Stimulated activated CD8-positive, alpha-beta memory T cell treated with anti-CD3 and anti-CD28 coated beads, Interleukin-12 subunit alpha, Interleukin-12 subunit beta, amount 100 ng/mL, for 4 hours (primary cell): ENCODE measurements around the gene CST6.
A peak's percentile ranks its signal among the peaks of the same experiment; 100 is the strongest.

Source experiments
- DNase-seq: peaks from one replicate; pipeline ENCODE4 v3.0.0-alpha.2; 2020; ENCODE audit warnings: low read depth

The CST6 gene

DNA sequence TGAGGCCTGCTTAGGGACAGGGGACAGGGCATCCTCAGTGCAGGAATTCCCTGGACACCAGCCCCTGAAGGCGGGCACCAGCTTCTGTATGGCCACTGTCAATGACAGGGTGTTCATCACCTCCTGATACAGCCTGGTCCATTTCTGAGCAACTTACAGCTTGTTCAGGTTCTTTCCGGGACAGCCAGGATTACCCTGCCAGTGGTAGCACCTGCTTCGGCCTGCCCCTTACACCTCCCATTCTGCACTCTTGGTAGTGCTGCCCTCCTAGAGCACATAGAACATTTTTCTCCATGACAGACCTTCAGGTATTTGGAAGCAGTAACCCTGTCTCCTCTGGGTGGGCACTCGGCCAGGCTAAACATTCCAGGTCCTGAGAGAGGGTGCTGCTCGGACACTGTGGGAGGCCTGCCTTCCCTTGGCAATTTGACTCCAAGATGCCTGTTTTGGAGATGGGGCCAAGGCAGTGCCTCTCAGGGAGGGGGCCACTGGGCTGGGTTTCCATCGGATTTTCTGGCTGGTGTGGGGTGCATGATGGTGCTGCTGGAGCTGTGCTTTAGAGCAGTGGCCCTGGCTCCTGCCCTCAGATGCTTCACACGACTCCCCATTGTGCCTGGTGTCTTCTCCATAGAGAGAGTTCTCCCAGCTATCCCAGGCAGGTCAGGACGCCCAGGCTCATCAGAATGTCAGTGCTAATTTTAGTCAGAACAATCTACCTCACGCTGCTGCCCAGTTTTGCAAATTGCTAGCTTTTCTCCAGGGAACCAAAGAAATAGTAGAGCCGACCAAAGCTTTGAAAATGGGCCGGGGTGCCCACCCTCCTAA is 35.9 kb downstream of the CST6 start:
- DNase-seq, result no peak

DNA sequence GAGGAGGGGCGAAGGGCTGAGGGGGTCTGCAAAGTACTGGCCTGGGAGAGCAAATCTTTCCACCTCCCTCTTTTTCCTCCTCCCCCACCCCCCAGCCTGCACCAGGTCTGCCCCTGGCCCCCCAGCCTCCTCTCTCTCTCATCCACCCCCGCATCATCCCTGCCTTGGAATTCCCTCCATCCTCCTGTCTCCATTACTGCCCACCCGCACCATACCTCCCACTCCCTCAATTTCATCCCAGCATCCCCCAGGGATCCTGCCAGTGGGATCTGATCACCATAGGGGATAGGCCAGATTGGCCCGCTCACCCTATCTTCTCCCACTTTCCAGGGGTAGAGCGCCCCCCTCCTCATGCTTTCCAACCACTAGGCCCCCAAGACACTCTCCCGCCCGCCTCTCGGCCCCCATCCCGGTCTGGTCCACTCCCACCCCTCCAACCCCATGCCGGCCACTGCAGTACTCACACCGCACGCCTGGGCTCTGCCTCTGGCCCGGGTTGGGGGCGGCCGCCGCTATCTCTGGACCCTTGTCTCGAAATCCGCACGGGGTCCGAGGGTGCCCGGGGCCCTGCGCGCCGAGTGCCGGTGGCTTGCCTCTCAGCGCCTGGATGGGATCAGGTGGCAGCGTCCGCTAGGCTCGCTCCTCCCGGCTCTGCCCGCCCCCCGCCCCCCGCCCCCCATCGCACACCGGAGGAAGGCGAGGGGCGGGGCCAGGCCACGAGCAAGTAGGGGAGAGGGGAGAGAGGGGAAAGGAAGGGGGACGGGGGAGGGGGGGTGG is 36.9 kb downstream of the CST6 start, which contains the start of gene GAL3ST3:
Gene GAL3ST3, minus strand, starts transcription at position 615 of the 777 bp plus-strand sequence. CDS start 3,746 bp downstream, outside the sequence.
- no peak for DNase-seq

DNA sequence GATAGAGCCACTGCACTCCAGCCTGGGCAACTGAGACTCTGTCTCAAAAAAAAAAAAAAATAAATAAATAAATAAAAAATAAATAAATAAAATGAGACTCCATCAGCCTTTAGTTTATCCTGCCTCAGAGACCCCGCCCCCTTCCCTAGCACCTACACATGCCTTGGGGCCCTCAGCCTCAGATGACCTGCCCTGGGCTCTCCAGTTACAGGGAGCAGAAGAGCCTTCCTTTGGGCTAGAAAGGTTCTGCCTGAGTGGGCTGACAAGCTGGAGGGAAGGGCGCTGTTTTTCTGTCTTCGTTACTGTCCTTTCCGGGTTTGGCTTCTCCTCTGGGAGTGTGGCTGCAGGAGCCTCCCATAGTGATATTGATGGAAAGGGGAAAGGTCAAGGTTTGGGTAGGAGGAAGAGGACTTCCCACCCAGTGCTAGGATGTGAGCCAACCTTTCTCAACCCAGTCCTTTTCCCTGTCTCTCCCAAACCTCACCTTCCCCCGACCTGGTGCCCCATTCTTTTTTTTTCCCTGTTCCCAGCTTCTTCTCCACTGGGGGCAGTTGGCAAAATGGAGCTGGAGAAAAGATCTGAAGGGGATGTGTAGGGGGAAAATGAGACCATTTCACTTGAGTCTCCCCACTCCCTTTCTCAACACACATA is 38.9 kb downstream of the CST6 start:
- no peak for DNase-seq

DNA sequence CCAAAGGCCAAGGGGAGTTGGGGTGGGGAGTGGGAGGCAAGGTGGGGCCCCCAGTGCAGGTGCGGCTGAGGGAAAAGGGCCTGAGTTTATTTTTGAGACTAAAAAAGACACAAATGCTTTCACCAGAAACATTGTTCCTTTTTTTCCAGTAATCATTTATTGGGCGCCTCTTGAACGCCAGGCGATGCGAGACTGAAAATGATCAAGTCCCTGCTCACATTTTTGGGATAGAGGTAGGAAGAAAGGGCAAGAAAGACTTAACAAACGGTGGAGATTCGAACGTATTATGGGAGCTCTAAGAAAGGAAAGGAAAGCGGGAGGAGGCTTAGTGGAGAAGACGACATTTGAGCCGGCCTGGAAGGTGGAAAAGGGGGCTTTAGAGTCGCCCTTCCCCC is 39.6 kb downstream of the CST6 start:
- DNase-seq, result no peak

DNA sequence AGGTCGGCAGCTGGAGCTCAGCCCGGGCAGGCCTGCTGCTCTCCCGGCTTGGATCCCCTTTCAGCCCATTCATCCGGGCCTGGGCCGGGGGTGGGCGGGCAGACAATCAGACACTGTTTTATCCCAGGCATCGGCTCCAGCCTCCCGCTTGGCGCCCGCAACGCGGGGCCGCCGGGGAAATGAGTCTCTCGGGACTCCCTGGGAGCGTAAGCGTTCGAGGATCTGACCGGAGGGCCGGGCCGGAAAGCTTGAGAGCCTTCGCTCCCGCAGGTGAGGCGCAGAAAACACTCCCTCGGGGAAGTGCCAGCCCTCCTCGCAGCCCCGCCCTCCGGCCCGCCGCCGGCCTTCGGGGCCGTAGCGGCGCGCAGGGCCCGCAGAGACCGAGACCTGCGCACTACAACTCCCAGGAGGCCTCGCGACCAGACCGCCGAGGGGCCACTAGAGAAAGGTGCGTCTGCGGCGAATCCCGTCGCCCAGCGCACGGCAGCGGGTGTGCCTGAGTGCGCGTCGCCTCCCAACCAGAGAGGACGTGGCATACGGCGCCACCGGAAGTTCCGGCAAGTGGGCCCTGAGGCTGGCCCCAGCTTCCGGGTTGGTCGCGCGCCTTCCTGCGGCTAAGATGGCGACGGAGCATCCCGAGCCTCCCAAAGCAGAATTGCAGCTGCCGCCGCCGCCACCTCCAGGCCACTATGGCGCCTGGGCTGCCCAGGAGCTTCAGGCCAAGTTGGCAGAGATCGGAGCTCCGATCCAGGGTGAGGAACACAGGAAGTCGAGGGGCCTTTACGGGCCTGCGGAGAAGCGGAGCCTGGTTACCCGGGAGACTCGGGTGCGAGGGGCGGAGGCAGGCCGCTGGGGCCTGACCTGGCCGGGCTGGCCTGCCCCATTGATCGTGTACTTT is 40.2 kb downstream of the CST6 start, which contains the start of gene SF3B2:
Gene SF3B2, plus strand, starts transcription at position 599 of the 898 bp plus-strand sequence. Its CDS starts 21 bp downstream, at position 620.
- peak; percentile 93 for DNase-seq

DNA sequence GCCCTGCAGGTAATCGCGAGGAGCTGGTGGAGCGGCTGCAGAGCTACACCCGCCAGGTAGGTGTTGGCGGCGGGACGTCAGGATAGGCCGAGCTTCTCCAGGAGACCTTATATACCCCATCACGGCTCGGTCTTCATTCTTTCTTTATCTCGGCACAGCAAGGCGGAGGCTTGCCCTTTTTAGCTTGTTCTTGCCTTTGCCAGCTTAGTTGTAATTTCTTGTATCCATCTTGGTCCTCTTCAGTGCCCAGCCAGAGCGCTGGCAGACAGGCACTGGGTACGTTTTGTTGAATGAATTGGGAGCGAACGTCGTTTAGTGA is 40.8 kb downstream of the CST6 start:
- no peak for DNase-seq

DNA sequence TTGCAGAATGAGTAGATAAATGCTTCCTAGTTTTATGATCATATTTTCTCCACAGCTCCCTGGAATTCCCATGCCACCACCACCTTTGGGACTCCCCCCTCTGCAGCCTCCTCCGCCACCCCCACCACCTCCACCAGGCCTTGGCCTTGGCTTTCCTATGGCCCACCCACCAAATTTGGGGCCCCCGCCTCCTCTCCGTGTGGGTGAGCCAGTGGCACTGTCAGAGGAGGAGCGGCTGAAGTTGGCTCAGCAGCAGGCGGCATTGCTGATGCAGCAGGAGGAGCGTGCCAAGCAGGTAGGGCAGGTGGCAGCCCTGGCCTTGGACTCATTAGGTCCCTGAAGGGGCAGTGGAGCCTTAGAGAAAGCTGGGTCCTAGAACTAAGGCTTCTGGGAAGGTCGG is 43.2 kb downstream of the CST6 start:
- DNase-seq, result no peak

DNA sequence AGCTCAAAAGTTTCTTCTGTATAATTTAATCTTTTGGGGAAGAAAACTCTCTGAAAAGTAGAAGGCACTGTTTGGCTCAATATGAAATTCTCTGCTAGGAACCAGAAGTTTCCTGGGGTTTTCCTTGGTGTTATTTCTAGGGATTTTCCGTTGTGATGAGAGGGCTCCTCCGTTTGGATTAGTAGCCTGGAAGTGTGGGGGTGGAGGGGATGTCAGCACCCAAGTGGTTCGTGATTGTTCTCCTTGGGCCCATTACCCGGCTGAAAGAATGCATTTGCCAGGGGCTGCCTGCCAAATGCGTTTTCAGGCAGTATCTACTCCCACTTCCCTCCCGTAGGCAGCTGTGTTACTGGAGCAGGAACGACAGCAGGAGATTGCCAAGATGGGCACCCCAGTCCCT is 44.7 kb downstream of the CST6 start:
- DNase-seq, result no peak

DNA sequence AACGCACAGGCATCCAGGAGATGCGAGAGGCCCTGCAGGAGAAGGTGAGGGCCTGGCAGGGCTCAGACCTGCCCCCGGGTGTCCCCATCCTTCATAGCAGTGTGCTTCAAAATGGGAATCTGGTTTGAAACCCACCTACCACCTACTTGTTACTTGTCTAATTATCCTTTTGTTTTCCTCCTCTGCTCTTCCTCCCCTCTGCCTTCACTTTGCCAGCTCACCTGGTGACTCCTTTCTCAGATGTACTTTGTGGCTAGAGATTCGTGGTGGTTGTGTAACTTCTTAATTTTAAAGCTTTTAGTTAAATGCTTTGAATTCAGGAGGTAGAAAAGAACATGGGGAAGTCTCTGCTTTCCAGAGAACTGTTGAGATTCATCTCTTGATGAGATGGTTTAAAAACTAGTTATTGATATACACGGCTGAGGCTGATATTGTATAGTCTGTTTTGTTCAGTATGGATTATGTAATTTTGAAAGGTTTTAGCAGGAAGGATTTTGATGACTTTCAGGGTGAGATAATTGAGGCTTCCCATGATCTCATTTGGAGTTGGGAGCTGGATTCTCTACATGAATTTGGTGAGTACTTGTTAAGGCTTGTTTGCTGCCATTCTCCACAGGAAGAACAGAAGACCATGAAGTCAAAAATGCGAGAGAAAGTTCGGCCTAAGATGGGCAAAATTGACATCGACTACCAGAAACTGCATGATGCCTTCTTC is 48.3 kb downstream of the CST6 start:
- no peak for DNase-seq

DNA sequence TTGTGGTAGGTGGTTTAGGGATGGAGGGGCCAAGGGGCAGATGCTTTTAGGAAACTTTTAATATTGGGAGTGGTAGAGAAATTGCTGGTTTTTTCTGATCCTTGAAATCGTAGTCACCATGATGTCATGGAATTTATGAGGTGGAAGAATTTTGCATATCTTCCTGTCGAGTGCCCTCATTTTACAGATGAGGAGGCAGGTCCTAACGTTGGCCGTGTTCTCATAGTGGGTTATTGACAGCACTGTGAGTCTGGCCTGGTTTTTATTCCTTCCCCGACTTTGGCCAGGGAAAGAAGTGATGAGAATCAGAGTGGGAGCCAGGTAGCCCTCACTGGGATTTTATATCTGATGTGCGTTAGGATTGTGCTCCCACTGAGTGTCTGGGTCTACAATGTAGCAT is 49.5 kb downstream of the CST6 start:
- no peak for DNase-seq

DNA sequence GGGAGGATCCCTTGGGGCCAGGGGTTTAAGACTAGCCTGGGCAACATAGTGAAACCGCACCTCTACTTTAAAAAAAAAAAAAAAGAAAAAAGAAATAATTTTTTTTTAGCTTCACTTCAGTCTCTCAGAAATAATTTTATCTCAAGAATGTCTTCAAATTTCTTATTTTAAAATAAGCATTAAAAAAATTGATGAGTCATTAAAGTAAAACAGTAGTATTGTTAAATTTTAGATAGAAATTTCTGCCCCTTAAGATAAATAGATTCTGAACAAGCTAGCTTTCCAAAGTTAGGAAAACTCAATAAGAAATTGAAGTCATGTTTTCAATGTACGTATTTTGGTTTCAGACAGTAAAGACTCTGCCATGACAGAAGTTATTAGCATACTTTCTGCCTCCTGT is 50.6 kb downstream of the CST6 start:
- no peak for DNase-seq
